NCI-H82 (cell line): Measurements from ENCODE around the gene TCN1.

ENCODE experiments used
- DNase-seq: peaks from one replicate; lab custom pipeline; 2025; lab: John Stamatoyannopoulos, UW

Gene TCN1

GRCh38 chr11:59807047-59807610, 59.2 kb downstream of the TCN1 start:
- no peak for DNase-seq

GRCh38 chr11:59804061-59804460, 62.2 kb downstream of the TCN1 start:
- no peak for DNase-seq
